Stimulated activated CD8-positive, alpha-beta memory T cell treated with anti-CD3 and anti-CD28 coated beads, Interleukin-4, amount 100 ng/mL, for 1 hour (primary cell): ENCODE results near the gene ABCC4.
"Not testable (repeated sequence)": the region's sequence is repeated elsewhere in the genome, so short reads cannot be mapped to it uniquely, and the experiment has no call there.

Experiments
- DNase-seq, 2 donors: peaks; one replicate each; pipeline ENCODE4 v3.0.0-alpha.2; 2020; ENCODE audit warnings: low read depth in 2 of 2, low spot score in 1 of 2

ABCC4 gene

GRCh38 chr13:95198606-95199005 lies 102.6 kb downstream of the ABCC4 start:
- DNase-seq: not testable (repeated sequence)

DNA sequence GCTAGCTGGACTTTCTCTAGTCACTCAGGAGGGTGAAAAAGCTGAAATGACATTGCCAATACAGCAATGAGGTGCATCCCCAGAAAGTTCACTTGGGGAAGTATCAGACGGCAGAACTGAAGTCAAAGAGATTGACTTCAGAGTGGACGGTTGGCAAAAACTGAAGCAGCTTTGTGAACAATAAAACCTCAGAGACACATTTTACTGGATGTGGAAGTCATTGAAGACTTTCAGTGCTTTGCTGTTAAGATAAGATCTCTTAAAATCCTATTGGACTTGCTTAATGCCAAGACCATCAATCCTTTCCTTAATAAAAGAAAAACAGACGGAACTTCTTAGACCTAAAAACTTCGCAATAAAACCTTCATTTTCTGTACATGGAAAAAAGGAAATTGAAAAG lies 103.7 kb downstream of the ABCC4 start:
- no peak for DNase-seq

GRCh38 chr13:95195146-95195545 lies 106.1 kb downstream of the ABCC4 start:
- DNase-seq: no peak

DNA sequence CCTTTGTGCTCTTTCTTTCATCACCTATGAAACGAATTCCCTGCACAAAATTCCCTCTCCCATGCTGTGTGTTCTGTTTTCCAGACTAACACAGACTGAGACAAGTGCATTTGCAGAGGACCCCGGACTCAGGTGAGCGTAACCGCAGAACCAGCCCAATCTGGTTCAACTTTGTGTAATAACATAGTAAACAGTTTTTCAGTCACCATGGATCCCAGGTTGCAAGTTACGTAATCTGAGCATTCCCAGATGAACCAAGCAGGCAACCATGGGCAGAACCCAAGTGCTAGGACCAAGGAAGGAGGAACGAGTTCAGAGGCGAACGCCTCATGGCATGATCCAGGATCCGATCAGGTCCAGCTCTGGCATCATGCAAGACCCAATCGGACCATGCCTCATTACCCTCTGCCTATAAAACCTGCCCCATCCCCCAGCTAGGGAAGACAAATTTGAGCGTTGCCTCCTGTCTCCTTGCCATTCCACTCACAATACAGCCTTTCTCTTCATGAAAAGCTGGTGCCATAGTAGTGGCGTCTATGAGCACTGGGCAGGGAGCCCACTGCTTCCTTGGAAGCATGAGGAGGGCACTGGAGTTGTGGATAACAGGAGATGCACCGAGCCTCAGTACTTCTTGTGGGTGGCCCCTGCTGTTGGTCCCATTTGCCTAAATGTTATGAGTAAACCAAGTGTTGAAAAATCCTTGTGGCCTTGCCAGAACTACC lies 107.6 kb downstream of the ABCC4 start:
- no peak for DNase-seq

DNA sequence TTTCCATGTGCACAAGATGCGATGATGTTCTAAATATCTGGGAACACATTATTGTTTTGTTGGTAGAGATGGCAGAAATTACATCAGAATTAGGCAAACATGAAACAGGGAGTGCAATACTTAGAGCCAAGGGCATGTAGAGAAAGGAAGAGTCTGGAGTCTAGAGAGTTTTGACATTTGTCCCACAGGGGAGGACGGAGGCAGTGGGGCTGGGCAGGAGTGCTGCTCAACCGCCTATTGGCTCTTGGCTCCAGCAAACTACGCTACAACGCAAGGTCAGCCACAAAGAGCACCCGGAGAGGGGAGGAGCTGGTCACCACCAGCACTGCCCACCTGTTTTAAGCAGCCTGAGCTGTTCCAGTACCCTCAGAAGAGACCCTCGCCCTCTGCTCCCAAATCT lies 108.3 kb downstream of the ABCC4 start:
- DNase-seq: no peak

DNA sequence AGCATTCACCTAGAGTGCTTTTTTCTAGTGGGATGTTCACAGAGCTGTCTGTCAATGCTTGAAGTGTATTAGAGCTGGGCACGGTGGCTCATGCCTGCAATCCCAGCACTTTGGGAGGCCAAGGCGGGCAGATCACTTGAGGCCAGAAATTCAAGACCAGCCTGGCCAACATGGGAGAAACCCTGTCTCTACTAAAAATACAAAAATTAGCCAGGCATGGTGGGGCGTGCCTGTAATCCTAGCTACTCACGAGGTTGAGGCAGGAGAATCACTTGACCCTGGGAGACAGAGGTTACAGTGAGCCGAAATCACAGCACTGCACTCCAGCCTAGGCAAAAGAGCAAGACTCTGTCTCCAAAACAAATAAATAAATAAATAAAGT lies 108.7 kb downstream of the ABCC4 start:
- DNase-seq: not testable (repeated sequence)

DNA sequence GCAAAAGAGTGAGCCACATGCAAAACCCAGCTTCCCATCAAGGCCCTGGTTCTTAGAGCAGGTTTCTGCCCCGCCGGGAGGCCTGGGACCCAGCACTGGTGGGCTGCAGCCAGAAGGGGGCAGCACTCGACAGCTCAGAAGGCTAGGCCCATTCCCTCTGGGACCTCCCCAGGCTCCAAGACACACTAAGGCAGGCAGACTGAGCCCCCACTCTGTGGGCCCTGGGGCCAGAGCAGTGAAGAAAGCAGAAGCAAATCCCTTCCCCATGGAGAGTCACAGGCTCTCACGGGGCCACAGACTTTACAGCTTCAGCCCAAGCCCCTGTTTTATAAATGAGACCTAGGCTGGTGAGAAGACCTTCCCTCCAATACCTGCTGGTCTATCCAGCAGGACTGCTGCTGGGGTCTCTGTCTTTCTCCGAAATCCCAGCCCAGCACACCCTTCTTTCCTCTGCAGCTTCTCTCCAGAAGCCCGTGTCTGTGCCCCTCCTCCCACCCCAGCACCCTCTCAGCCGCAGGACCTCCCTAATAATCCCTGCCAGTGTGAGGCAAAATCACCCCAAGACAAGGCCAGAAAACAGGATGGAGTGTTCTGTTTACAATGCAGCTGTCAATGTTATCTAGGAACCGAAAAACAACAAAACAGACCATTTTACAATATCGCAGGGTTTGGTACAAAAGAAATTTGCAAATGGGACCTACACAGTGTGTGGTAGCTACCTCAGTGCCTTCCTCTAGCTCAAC lies 109.3 kb downstream of the ABCC4 start:
- DNase-seq: peak in 1 of 2 donors; percentile 26

DNA sequence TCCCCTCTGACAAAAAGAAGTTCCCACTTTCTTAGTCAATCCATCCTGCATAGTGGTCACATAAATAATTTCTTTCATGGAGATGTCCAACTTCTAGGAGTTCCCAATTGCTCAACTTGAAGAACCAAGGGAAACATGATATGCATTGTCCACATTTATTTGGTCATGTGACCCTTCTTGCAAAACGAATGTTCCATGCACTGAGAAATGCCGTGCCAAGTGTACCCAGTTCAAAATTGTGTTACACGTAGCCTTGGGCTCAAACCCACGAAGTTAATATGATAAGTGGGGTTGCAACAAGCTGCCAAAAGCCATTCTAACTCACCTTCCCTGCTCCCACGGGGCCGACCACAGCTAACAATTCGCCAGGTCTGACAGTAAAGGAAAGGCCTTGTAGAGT lies 113.1 kb downstream of the ABCC4 start:
- no peak for DNase-seq

DNA sequence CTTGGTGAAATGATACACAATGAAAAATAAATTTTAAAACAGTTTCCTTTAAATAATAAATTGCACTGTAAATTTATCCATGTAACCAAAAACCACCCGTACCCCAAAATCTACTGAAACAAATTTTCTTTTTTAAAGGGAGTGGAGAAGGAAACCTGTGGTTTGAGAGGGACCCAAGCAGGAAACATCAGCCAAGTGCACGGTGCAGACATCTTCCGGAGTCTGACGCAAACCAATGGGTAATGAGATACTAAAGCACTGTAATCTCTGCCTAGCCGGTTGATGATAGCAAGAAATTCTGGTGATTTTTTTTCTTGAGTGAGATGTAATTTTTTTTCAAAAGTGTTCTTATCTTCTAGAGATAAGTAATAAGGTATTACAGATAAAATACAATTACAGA lies 115.4 kb downstream of the ABCC4 start:
- DNase-seq: peak; percentile 5 to 21

- no peak for DNase-seq
Observed at GRCh38 chr13:95185311-95185710, 115.9 kb downstream of the ABCC4 start.

DNA sequence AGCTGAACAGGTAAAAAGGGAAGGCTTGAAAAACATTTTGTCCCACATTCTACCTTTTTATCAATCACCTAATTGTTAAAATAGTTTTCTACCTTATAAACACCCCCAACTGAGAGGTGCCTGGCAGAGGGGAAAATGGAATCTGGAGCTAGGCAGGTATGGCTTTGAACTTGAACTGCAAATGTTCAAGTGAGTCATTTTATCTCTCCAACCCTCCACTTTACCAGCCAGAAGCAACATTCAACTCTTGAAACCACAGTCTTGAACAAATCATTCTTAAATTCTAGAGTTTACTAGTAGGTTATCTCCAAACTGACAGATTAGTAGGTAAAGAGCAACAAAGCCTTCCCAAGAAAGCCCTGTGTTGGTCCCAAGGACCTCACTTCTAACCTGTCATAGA lies 116.9 kb downstream of the ABCC4 start:
- no peak for DNase-seq

GRCh38 chr13:95182570-95183265 lies 118.5 kb downstream of the ABCC4 start:
- no peak for DNase-seq

- no peak for DNase-seq
Observed at GRCh38 chr13:95181586-95181985, 119.7 kb downstream of the ABCC4 start.

DNA sequence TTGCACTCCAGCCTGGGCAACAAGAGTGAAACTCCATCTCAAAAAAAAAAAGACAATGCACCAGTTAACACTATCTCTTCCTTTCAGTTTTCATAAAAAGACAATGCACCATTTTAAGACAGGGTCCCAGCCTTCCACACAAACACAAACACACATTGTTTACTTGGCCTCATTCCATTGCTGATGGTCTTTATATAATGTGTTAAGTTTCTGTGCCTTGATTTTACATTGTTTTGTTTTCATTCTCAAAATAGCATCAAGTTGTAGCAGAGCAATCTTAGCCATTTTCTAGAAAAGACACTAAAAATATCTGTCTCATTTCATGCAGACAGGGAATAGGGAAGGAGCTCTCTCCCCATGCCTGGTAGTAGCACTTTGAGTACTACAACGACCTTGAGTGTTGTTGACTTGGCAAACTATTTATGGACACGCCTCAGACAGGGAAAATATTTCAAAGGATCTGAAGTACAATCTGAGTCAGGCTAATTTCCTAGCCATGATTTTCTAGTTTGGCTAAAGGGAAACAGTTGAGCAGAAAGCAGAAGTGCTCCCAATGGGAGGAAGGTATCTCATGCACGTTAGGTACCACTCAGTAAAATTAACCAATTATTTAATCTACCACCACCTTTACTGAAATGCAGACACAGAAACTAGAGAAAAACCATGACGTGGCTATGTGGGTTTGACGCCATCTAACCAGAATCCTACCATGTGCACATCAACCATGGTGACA lies 120.6 kb downstream of the ABCC4 start:
- DNase-seq: no peak

- no peak for DNase-seq
Observed at GRCh38 chr13:95176611-95177259, 124.5 kb downstream of the ABCC4 start.

- DNase-seq: no peak
Observed at GRCh38 chr13:95174517-95174916, 126.7 kb downstream of the ABCC4 start.

DNA sequence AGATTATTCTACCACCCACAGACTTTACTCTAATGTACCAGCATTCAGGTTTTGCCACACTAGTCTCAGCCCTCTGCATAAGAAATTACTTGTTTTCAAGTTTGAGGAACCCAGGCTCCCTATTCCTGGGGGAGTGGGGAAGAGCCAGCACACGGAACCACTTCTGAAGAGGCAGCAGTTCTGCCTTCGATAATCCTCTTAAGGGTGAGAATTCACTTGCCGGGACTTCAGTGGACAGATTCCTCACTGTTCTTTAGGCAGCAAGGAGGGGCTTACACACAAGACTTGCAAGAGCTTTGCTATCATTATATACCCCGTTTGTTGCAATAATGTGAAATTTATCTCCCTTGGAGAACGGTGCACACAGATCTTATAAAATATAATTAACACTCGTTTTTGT lies 133.1 kb downstream of the ABCC4 start:
- no peak for DNase-seq

- not testable (repeated sequence) for DNase-seq
Observed at GRCh38 chr13:95167003-95167402, 134.2 kb downstream of the ABCC4 start.

- no peak for DNase-seq
Observed at GRCh38 chr13:95164830-95165229, 136.4 kb downstream of the ABCC4 start.

GRCh38 chr13:95160112-95160906 lies 140.9 kb downstream of the ABCC4 start:
- no peak for DNase-seq
